Muscle of leg (tissue), 11 donors: ENCODE measurements around the gene DOK6. TPM values are rescaled to one million over a fixed set of nuclear protein-coding genes. Genes with fewer than 3 reads are reported as not detected.

Experiments
- DNase-seq: peaks from one replicate; pipeline ENCODE4 v3.0.0; 2013
- H3K27ac ChIP-seq: one replicate; pipeline ENCODE4 v1.5.1; 2013; ENCODE audit warnings: mild to moderate bottlenecking, low read length, control low read depth
- H3K27me3 ChIP-seq: one replicate; pipeline ENCODE4 v1.6.1; 2013; ENCODE audit warnings: low read length; ENCODE audit not compliant: control insufficient read depth, insufficient read depth
- H3K36me3 ChIP-seq: one replicate; pipeline ENCODE4 v1.6.1; 2013; ENCODE audit warnings: low read length; ENCODE audit not compliant: control insufficient read depth, insufficient read depth
- H3K4me1 ChIP-seq: one replicate; pipeline ENCODE4 v1.6.1; 2013; ENCODE audit warnings: low read length; ENCODE audit not compliant: control insufficient read depth, insufficient read depth
- H3K4me3 ChIP-seq: one replicate; pipeline ENCODE4 v1.5.1; 2013; ENCODE audit warnings: low read length, control low read depth
- H3K9me3 ChIP-seq: replicated peaks from 2 replicates; pipeline ENCODE4 v1.6.1; 2013; ENCODE audit warnings: low read depth, low read length; ENCODE audit not compliant: control insufficient read depth
- WGBS: methylation state at CpG from one replicate; pipeline ENCODE4 v1.1.5; 2013; ENCODE audit warnings: missing lambda C conversion rate; ENCODE audit not compliant: insufficient coverage; 5-methylcytosine and 5-hydroxymethylcytosine counted together
- polyA plus RNA-seq, 8 donors: library from polyadenylated mRNA; unstranded; fragments of 120-200 nt; gene quantifications; one replicate each; pipeline versions ENCODE4 v1.2.1 to v1.2.3, GENCODE V29; 2013; ENCODE audit warnings: inconsistent platforms in 1 of 8, low replicate concordance in 1 of 8; ENCODE audit not compliant: insufficient read length in 8 of 8, insufficient read depth in 1 of 8
- total RNA-seq: library from RNA; stranded (reverse); fragments of 120-200 nt; gene quantifications from one replicate; pipeline ENCODE4 v1.2.4, GENCODE V29; 2013

The DOK6 gene
- total and polyA plus RNA-seq, 9 donors, result 2.3 to 4.9 (median 3.3) TPM

- Histone ChIP-seq H3K9me3 (peaks cover 4% of the 10 kb centered on the region), H3K27ac (no peak overlapping the region), H3K4me1 (no peaks in the 10 kb centered on the region), H3K36me3 (no peaks in the 10 kb centered on the region), H3K27me3 (no peaks in the 10 kb centered on the region), H3K4me3 (no peak overlapping the region)
- no peak for DNase-seq
- 67% methylated on average over 1 of the region's 5 CpGs for WGBS
Measured at GRCh38 chr18:69597561-69597960, 196.9 kb downstream of the DOK6 start.

- DNase-seq, result no peak
- Histone ChIP-seq H3K4me1 (no peaks in the 10 kb centered on the region), H3K4me3 (no peak overlapping the region), H3K36me3 (no peaks in the 10 kb centered on the region), H3K27me3 (no peaks in the 10 kb centered on the region), H3K9me3 (peaks cover 4% of the 10 kb centered on the region), H3K27ac (no peak overlapping the region)
- 91% methylated on average over 7 of the region's 8 CpGs for WGBS
Measured at GRCh38 chr18:69599377-69599776, 198.7 kb downstream of the DOK6 start.

GRCh38 chr18:69612242-69612641, 211.6 kb downstream of the DOK6 start:
- WGBS, result 87% methylated on average over 11 of the region's 15 CpGs
- no peaks in the 10 kb centered on the region for H3K27me3 ChIP-seq

GRCh38 chr18:69616114-69616513, 215.4 kb downstream of the DOK6 start:
- H3K36me3 ChIP-seq, result no peaks in the 10 kb centered on the region
- 94% methylated on average over 4 of the region's 4 CpGs for WGBS
- no peaks in the 10 kb centered on the region for H3K4me1 ChIP-seq
- no peak for DNase-seq
- no peaks in the 10 kb centered on the region for H3K9me3 ChIP-seq
- H3K4me3 ChIP-seq, result no peak overlapping the region
- H3K27ac ChIP-seq, result no peak overlapping the region
- no peaks in the 10 kb centered on the region for H3K27me3 ChIP-seq

More at GRCh38 chr18:69612242-69612641, 211.6 kb downstream of the DOK6 start:
- no peak overlapping the region for H3K4me3 ChIP-seq
- DNase-seq, result no peak
- no peaks in the 10 kb centered on the region for H3K9me3 ChIP-seq
- no peak overlapping the region for H3K27ac ChIP-seq
- H3K4me1 ChIP-seq, result no peaks in the 10 kb centered on the region
- no peaks in the 10 kb centered on the region for H3K36me3 ChIP-seq

GRCh38 chr18:69617408-69617807, 216.7 kb downstream of the DOK6 start:
- 94% methylated on average over 4 of the region's 4 CpGs for WGBS
- no peaks in the 10 kb centered on the region for H3K36me3 ChIP-seq
- no peaks in the 10 kb centered on the region for H3K9me3 ChIP-seq
- H3K4me1 ChIP-seq, result no peaks in the 10 kb centered on the region
- DNase-seq, result no peak
- H3K4me3 ChIP-seq, result no peak overlapping the region
- no peak overlapping the region for H3K27ac ChIP-seq
- H3K27me3 ChIP-seq, result no peaks in the 10 kb centered on the region

- H3K4me3 ChIP-seq, result no peak overlapping the region
- H3K27ac ChIP-seq, result no peak overlapping the region
- WGBS, result 97% methylated on average over 3 of the region's 4 CpGs
- H3K9me3 ChIP-seq, result no peaks in the 10 kb centered on the region
- no peaks in the 10 kb centered on the region for H3K36me3 ChIP-seq
- H3K4me1 ChIP-seq, result no peaks in the 10 kb centered on the region
- no peak for DNase-seq
- H3K27me3 ChIP-seq, result no peaks in the 10 kb centered on the region
Measured at GRCh38 chr18:69617888-69618287, 217.2 kb downstream of the DOK6 start.

- no peak overlapping the region for H3K4me3 ChIP-seq
- no CpG with 5 or more reads among the region's 3 CpGs for WGBS
- no peaks in the 10 kb centered on the region for H3K27me3 ChIP-seq
Measured at GRCh38 chr18:69622184-69622583, 221.5 kb downstream of the DOK6 start.

GRCh38 chr18:69622961-69623360, 222.3 kb downstream of the DOK6 start:
- H3K4me3 ChIP-seq, result no peak overlapping the region
- H3K27ac ChIP-seq, result no peak overlapping the region
- no peaks in the 10 kb centered on the region for H3K4me1 ChIP-seq
- no peak for DNase-seq
- no peaks in the 10 kb centered on the region for H3K9me3 ChIP-seq
- no CpG with 5 or more reads among the region's 1 CpG for WGBS
- no peaks in the 10 kb centered on the region for H3K36me3 ChIP-seq
- no peaks in the 10 kb centered on the region for H3K27me3 ChIP-seq

More at GRCh38 chr18:69622184-69622583, 221.5 kb downstream of the DOK6 start:
- H3K36me3 ChIP-seq, result no peaks in the 10 kb centered on the region
- H3K4me1 ChIP-seq, result no peaks in the 10 kb centered on the region
- H3K27ac ChIP-seq, result no peak overlapping the region
- no peak for DNase-seq
- H3K9me3 ChIP-seq, result no peaks in the 10 kb centered on the region

- H3K27ac ChIP-seq, result no peak overlapping the region
- H3K27me3 ChIP-seq, result no peaks in the 10 kb centered on the region
- H3K4me1 ChIP-seq, result peaks cover 3% of the 10 kb centered on the region
- H3K36me3 ChIP-seq, result no peaks in the 10 kb centered on the region
- no peak overlapping the region for H3K4me3 ChIP-seq
- DNase-seq, result peak; percentile 3
- 83% methylated on average over 1 of the region's 3 CpGs for WGBS
- H3K9me3 ChIP-seq, result no peaks in the 10 kb centered on the region
Measured at GRCh38 chr18:69626171-69626570, 225.5 kb downstream of the DOK6 start.

GRCh38 chr18:69626643-69627242, 226.1 kb downstream of the DOK6 start:
- no peak overlapping the region for H3K4me3 ChIP-seq
- peaks cover 3% of the 10 kb centered on the region for H3K4me1 ChIP-seq
- H3K36me3 ChIP-seq, result no peaks in the 10 kb centered on the region
- DNase-seq, result peak; percentile 18
- H3K27ac ChIP-seq, result no peak overlapping the region
- H3K9me3 ChIP-seq, result no peaks in the 10 kb centered on the region
- no peaks in the 10 kb centered on the region for H3K27me3 ChIP-seq
- WGBS, result no CpG with 5 or more reads among the region's 4 CpGs
